Measurements from ENCODE around the gene MAPK4. TPM values are rescaled to one million over a fixed set of nuclear protein-coding genes. Genes with fewer than 3 reads are reported as not detected.

The MAPK4 gene
- total RNA-seq, 6 experiments from 2014 or later: not detected

DNA sequence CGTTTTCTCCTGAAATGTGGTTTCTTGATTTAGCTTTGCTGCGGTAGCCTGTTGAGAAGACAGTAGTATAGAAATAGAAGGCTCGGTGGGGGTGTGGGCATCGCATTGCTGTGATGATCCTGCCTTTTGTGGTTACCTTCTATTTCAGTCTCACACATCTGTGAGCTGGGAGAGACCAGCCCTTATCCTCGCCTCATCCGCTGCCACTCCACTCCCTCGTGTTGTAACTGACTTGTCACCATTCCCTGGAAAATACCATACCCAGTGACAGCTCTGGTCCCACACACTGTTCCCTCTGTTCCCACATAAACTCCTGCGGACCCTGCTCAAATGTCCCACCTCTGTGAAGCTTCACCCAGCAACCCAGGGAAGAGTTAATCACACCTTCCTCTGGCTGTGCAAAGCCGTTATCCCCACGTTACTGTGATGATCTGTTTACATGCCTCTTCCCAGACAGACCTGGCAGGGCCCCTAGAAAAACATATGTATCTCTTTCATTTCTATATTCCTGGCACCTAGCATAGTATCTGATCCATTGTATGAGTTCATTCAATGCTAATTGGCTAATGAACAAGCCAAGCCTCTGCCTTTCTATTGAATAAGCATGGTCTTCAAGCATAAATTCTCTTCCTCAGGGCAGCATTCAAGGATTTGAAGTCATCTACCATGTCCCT, 114.6 kb downstream of the MAPK4 start:
- peaks cover 3% of the 10 kb centered on the region for H3K27me3 Mint-ChIP-seq (ENCODE audit: insufficient read depth)
- no peak for DNase-seq
- H3K4me1 Mint-ChIP-seq (ENCODE audit: low read depth): no peaks in the 10 kb centered on the region
- TF ChIP-seq, protein P1, sequence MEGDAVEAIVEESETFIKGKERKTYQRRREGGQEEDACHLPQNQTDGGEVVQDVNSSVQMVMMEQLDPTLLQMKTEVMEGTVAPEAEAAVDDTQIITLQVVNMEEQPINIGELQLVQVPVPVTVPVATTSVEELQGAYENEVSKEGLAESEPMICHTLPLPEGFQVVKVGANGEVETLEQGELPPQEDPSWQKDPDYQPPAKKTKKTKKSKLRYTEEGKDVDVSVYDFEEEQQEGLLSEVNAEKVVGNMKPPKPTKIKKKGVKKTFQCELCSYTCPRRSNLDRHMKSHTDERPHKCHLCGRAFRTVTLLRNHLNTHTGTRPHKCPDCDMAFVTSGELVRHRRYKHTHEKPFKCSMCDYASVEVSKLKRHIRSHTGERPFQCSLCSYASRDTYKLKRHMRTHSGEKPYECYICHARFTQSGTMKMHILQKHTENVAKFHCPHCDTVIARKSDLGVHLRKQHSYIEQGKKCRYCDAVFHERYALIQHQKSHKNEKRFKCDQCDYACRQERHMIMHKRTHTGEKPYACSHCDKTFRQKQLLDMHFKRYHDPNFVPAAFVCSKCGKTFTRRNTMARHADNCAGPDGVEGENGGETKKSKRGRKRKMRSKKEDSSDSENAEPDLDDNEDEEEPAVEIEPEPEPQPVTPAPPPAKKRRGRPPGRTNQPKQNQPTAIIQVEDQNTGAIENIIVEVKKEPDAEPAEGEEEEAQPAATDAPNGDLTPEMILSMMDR (IDR thresholded peaks at IDR 0.05): no peak
- H3K4me3 Mint-ChIP-seq: no peak overlapping the region
- H3K27ac Mint-ChIP-seq: no peak overlapping the region
- peaks cover 28% of the 10 kb centered on the region for H3K9me3 Mint-ChIP-seq
- no peaks in the 10 kb centered on the region for H3K36me3 Mint-ChIP-seq (ENCODE audit: low read depth)

DNA sequence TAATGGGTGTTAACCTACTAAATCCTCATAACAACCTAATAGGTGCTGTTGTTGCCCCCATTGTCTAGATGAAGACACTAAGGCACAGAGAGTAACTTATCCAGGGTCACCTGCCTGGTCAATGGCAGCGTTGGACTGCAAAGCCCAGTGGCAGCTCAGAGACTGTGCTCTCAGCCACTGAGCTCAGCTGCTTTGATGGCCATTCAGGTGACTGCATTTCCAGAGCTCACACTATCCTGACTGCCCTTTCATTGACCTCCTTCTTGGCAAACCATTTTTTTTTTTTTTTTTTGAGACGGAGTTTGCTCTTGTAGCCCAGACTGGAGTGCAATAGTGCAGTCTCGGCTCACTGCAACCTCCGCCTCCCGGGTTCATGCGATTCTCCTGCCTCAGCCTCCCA, 115.2 kb downstream of the MAPK4 start:
- Mint-ChIP-seq H3K4me1 (ENCODE audit: low read depth) (no peaks in the 10 kb centered on the region), H3K36me3 (ENCODE audit: low read depth) (no peaks in the 10 kb centered on the region), H3K27me3 (ENCODE audit: insufficient read depth) (peaks cover 3% of the 10 kb centered on the region), H3K9me3 (peaks cover 24% of the 10 kb centered on the region), H3K4me3 (no peak overlapping the region), H3K27ac (no peak overlapping the region)
- TF ChIP-seq, protein P1 (IDR thresholded peaks at IDR 0.05): no peak
- no peak for DNase-seq

DNA sequence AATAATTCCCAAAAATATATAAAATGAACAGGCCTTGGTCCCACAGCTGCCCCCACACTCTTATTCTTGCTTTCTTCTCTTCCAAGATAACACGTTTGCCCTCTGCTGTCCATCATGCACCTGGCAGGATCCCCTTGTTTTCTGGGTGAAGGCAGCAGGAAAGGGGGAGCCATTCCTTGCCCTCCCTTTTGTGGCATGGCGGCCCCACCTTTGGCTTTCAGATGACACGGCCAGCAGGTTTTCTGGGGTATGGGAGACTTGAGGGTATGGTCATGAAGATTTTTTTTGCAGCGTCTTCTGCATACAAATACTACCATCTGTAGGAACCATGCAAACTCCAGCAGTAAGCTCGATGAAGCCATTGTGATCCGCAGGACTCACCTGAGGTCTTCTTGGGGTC, 118.8 kb downstream of the MAPK4 start:
- peaks cover 16% of the 10 kb centered on the region for H3K9me3 Mint-ChIP-seq
- peaks cover 3% of the 10 kb centered on the region for H3K27me3 Mint-ChIP-seq (ENCODE audit: insufficient read depth)
- no peak for DNase-seq
- no peaks in the 10 kb centered on the region for H3K36me3 Mint-ChIP-seq (ENCODE audit: low read depth)
- no peak overlapping the region for H3K27ac Mint-ChIP-seq
- TF ChIP-seq, protein P1 (IDR thresholded peaks at IDR 0.05): no peak
- H3K4me1 Mint-ChIP-seq (ENCODE audit: low read depth): no peaks in the 10 kb centered on the region
- H3K4me3 Mint-ChIP-seq: no peak overlapping the region

DNA sequence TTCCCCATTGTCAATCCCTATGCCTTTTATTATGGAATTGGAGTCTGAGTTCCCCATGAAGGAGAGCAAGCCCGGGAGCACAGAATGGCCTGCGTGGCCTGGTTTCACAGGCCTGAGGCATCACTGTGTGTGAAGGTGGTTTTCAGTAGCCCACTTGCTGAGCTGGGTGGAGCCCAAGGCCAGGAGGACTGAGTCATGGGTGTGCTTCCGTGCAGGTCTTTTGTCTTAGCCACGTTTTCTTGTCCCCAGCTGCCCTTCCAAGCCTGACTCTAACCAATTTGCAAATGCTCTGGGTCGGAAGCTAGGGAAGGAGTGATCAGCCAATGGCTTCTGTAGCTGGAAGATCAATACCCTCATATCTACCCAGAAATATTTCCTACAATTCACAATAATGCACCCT, 119.2 kb downstream of the MAPK4 start:
- Mint-ChIP-seq H3K4me1 (ENCODE audit: low read depth) (no peaks in the 10 kb centered on the region), H3K27me3 (ENCODE audit: insufficient read depth) (peaks cover 3% of the 10 kb centered on the region), H3K27ac (no peak overlapping the region), H3K4me3 (no peak overlapping the region), H3K36me3 (ENCODE audit: low read depth) (no peaks in the 10 kb centered on the region), H3K9me3 (peaks cover 20% of the 10 kb centered on the region)
- TF ChIP-seq, protein P1 (IDR thresholded peaks at IDR 0.05): no peak
- no peak for DNase-seq

DNA sequence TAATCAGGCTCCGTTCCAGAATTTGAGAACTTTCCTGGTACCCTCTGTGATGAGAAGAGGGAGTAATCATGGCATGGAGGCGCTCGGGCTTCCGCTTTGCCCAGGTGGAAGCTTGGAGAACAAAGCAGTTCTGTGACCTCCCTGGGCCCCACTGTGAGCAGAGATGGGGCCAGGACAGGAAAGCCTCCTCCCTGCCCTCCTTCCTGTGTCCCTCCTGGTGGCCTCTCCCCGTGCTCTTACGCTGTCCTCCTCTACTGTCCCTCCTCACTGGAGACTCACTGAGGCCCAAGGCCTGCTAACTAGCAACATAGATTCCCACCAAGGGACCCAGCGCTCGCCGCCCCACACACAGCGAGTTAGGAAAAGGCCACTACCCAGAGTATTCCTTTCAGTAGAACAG, 119.8 kb downstream of the MAPK4 start:
- Mint-ChIP-seq H3K9me3 (peaks cover 20% of the 10 kb centered on the region), H3K4me3 (no peak overlapping the region), H3K27ac (no peak overlapping the region), H3K27me3 (ENCODE audit: insufficient read depth) (peaks cover 3% of the 10 kb centered on the region), H3K4me1 (ENCODE audit: low read depth) (no peaks in the 10 kb centered on the region), H3K36me3 (ENCODE audit: low read depth) (no peaks in the 10 kb centered on the region)
- TF ChIP-seq, protein P1 (IDR thresholded peaks at IDR 0.05): no peak
- no peak for DNase-seq

Data from HFFc6 (cell line).